Common myeloid progenitor, CD34-positive (primary cell): ENCODE data around the gene PIANP. TPM values are rescaled to one million over a fixed set of nuclear protein-coding genes. Genes with fewer than 3 reads are reported as not detected.
"Not testable (repeated sequence)": the region's sequence is repeated elsewhere in the genome, so short reads cannot be mapped to it uniquely, and the experiment has no call there.

Experiments used
- CTCF ChIA-PET: fragments of 350-600 bp; sonication (Branson Sonifier 250); formaldehyde crosslinking; loops from one replicate; lab custom pipeline; 2021; ENCODE audit warnings: antibody characterized with exemption; lab: Charles Lee
- POLR2A ChIA-PET: fragments of 350-600 bp; sonication (Branson Sonifier 250); formaldehyde crosslinking; loops from one replicate; lab custom pipeline; 2021; ENCODE audit warnings: antibody characterized with exemption; lab: Charles Lee
- DNase-seq, 3 donors: peaks; one replicate each; pipeline versions ENCODE4 v3.0.0 to v3.0.0-alpha.2; 2013
- H3K27ac ChIP-seq, 2 experiments: 1 replicate in 1 of 2; 2 replicates in 1 of 2; pipeline ENCODE4 v1.7.0; 2013; ENCODE audit warnings: inconsistent platforms in 2 of 2, low read length in 2 of 2, mild to moderate bottlenecking in 2 of 2, low read depth in 1 of 2, moderate library complexity in 1 of 2; ENCODE audit not compliant: severe bottlenecking in 2 of 2, insufficient read depth in 1 of 2, poor library complexity in 1 of 2
- H3K27me3 ChIP-seq, 5 experiments: replicated peaks in 2 of 5; 1 replicate in 3 of 5; 2 replicates in 2 of 5; pipeline versions ENCODE4 v1.6.1 to v1.7.0; 2013; ENCODE audit warnings: low read length in 4 of 5, mild to moderate bottlenecking in 2 of 5, moderate library complexity in 2 of 5, inconsistent platforms in 1 of 5; ENCODE audit not compliant: insufficient read depth in 5 of 5, control insufficient read depth in 4 of 5
- H3K36me3 ChIP-seq, 4 experiments: 1 replicate in 2 of 4; 2 replicates in 2 of 4; pipeline versions ENCODE4 v1.6.1 to v1.7.0; 2013; ENCODE audit warnings: low read length in 3 of 4, control low read depth in 1 of 4, mild to moderate bottlenecking in 1 of 4; ENCODE audit not compliant: control insufficient read depth in 4 of 4, insufficient read depth in 4 of 4
- H3K4me1 ChIP-seq, 4 experiments: 1 replicate in 3 of 4; 2 replicates in 1 of 4; pipeline versions ENCODE4 v1.6.1 to v1.7.1; 2013; ENCODE audit warnings: low read length in 3 of 4, mild to moderate bottlenecking in 3 of 4, control low read depth in 1 of 4, inconsistent platforms in 1 of 4, moderate library complexity in 1 of 4; ENCODE audit not compliant: control insufficient read depth in 4 of 4, insufficient read depth in 4 of 4; ENCODE audit errors: control extremely low read depth in 1 of 4
- H3K4me3 ChIP-seq, 7 experiments: 1 replicate in 4 of 7; 2 replicates in 3 of 7; pipeline versions ENCODE4 v1.5.1 to v1.7.0; 2013; ENCODE audit warnings: mild to moderate bottlenecking in 7 of 7, low read length in 6 of 7, moderate library complexity in 6 of 7, inconsistent platforms in 2 of 7, low read depth in 2 of 7, control low read depth in 1 of 7; ENCODE audit not compliant: insufficient read depth in 4 of 7, control insufficient read depth in 1 of 7; ENCODE audit errors: extremely low read depth in 1 of 7
- H3K9me3 ChIP-seq, 5 experiments: 1 replicate in 4 of 5; 2 replicates in 1 of 5; pipeline versions ENCODE4 v1.6.1 to v1.7.1; 2013; ENCODE audit warnings: low read length in 4 of 5, mild to moderate bottlenecking in 2 of 5, inconsistent platforms in 1 of 5, low read depth in 1 of 5, moderate library complexity in 1 of 5; ENCODE audit not compliant: control insufficient read depth in 4 of 5, insufficient read depth in 2 of 5; ENCODE audit errors: control extremely low read depth in 1 of 5
- WGBS: methylation state at CpG from one replicate; pipeline ENCODE4 v1.1.5; 2013; ENCODE audit not compliant: insufficient coverage; 5-methylcytosine and 5-hydroxymethylcytosine counted together
- polyA plus RNA-seq: library from polyadenylated mRNA; unstranded; fragments of 120-200 nt; gene quantifications from one replicate; pipeline ENCODE4 v1.2.1, GENCODE V29; 2013

Gene PIANP
- 0.04 TPM for polyA plus RNA-seq

GRCh38 chr12:6700646-6701051, at the start of gene PIANP:
PIANP (minus strand) TSS chr12:6700815; CDS start chr12:6698061, 2,754 bp downstream.
- peak in 2 of 3 donors; percentile 58 to 67 for DNase-seq
- Histone ChIP-seq H3K27me3 (peaks cover 2 to 79% (median 34%) of the 10 kb centered on the region in 5 experiments), H3K4me1 (peaks cover 0 to 20% (median 12%) of the 10 kb centered on the region in 4 experiments), H3K9me3 (peaks cover 0 to 3% (median 0%) of the 10 kb centered on the region in 5 experiments), H3K36me3 (no peaks in the 10 kb centered on the region), H3K4me3 (peak within 1 kb of the TSS in 6 of 7 experiments; percentile 32 to 68 (median 51)), H3K27ac (no peak within 1 kb of the TSS)
- ChIA-PET CTCF (no interaction called here), POLR2A (no interaction called here)
- WGBS = 0% methylated on average over 7 of the region's 43 CpGs

- H3K4me3 ChIP-seq = no peak overlapping the region
- H3K9me3 ChIP-seq = no peaks in the 10 kb centered on the region
- no peaks in the 10 kb centered on the region for H3K27me3 ChIP-seq
- H3K36me3 ChIP-seq = peaks cover 9 to 51% (median 34%) of the 10 kb centered on the region in 4 experiments
- WGBS = 95% methylated on average over 22 of the region's 28 CpGs
- ChIA-PET POLR2A (no interaction called here), CTCF (no interaction called here)
- DNase-seq = no peak
- H3K27ac ChIP-seq = no peak overlapping the region
- H3K4me1 ChIP-seq = peaks cover 4 to 44% (median 38%) of the 10 kb centered on the region in 4 experiments
Measured at GRCh38 chr12:6748761-6749160, 48.1 kb upstream of the PIANP start.

GRCh38 chr12:6747216-6747615, 46.6 kb upstream of the PIANP start:
- Histone ChIP-seq H3K36me3 (peaks cover 9 to 51% (median 34%) of the 10 kb centered on the region in 4 experiments), H3K27ac (peak overlapping the region in 1 of 2 experiments; percentile 45), H3K4me3 (no peak overlapping the region), H3K4me1 (peaks cover 4 to 34% (median 29%) of the 10 kb centered on the region in 4 experiments), H3K9me3 (no peaks in the 10 kb centered on the region), H3K27me3 (no peaks in the 10 kb centered on the region)
- DNase-seq = no peak
- WGBS = 96% methylated on average over 3 of the region's 4 CpGs
- POLR2A ChIA-PET = no interaction called here
- CTCF ChIA-PET = interaction anchor here (1.0 to 1.6 kb wide), 3 partner anchors 9 to 81 kb away, joined by 3 to 4 read pairs (median 4); partner anchors contain the start of genes LAG3 and P3H3

GRCh38 chr12:6745741-6746525, 45.3 kb upstream of the PIANP start:
- Histone ChIP-seq H3K4me1 (peaks cover 4 to 26% (median 21%) of the 10 kb centered on the region in 4 experiments), H3K36me3 (peaks cover 6 to 42% (median 27%) of the 10 kb centered on the region in 4 experiments), H3K9me3 (no peaks in the 10 kb centered on the region), H3K4me3 (peak overlapping the region in 1 of 7 experiments; percentile 61), H3K27me3 (no peaks in the 10 kb centered on the region), H3K27ac (peak overlapping the region; percentile 84 to 92)
- POLR2A ChIA-PET = interaction anchor here (0.6 to 1.0 kb wide), 2 partner anchors 22 to 32 kb away, joined by 3 read pairs; partner anchors contain the start of gene COPS7A
- peak; percentile 88 to 98 (median 97) for DNase-seq
- 68% methylated on average over 6 of the region's 13 CpGs for WGBS
- CTCF ChIA-PET = interaction anchor here (1.0 to 6.2 kb wide), 10 partner anchors 7 to 79 kb away, joined by 3 to 28 read pairs (median 4); partner anchors contain the start of genes LAG3, MLF2 and PTMS

- H3K36me3 ChIP-seq = peaks cover 2 to 16% (median 10%) of the 10 kb centered on the region in 4 experiments
- ChIA-PET CTCF (interaction anchor here (1.0 to 6.2 kb wide), 3 partner anchors 10 to 91 kb away, joined by 3 to 28 read pairs (median 4); partner anchors contain the start of gene MLF2), POLR2A (interaction anchor here (0.9 kb wide), 1 partner anchor 9 kb away, joined by 4 read pairs; no protein-coding TSS in a partner anchor)
- not testable (repeated sequence) for H3K9me3 ChIP-seq, DNase-seq, H3K27me3 ChIP-seq, H3K27ac ChIP-seq, H3K4me3 ChIP-seq
- peaks cover 4 to 26% (median 20%) of the 10 kb centered on the region in 4 experiments for H3K4me1 ChIP-seq
- WGBS = 93% methylated on average over 2 of the region's 7 CpGs
Measured at GRCh38 chr12:6743300-6743699, 42.7 kb upstream of the PIANP start.

- no peaks in the 10 kb centered on the region for H3K27me3 ChIP-seq
- peaks cover 2 to 11% (median 7%) of the 10 kb centered on the region in 4 experiments for H3K36me3 ChIP-seq
- no peaks in the 10 kb centered on the region for H3K9me3 ChIP-seq
- POLR2A ChIA-PET = interaction anchor here (0.9 kb wide), 1 partner anchor 9 kb away, joined by 4 read pairs; no protein-coding TSS in a partner anchor
- WGBS = 100% methylated on average over 2 of the region's 3 CpGs
- CTCF ChIA-PET = interaction anchor here (1.0 to 6.2 kb wide), 3 partner anchors 11 to 92 kb away, joined by 3 to 28 read pairs (median 4); partner anchors contain the start of gene MLF2
- no peak for DNase-seq
- no peak overlapping the region for H3K4me3 ChIP-seq
- H3K27ac ChIP-seq = no peak overlapping the region
- peaks cover 4 to 26% (median 20%) of the 10 kb centered on the region in 4 experiments for H3K4me1 ChIP-seq
Measured at GRCh38 chr12:6742834-6743233, 42.2 kb upstream of the PIANP start.
